DND-41 (cell line): ENCODE results near the gene ARL8A.

ENCODE experiments used
- ATAC-seq: fragments of 200-7000 bp; cut with Tn5 transposase; 3 replicates; pipeline ENCODE4 v1.9.1; 2021; ENCODE audit warnings: low read depth; ENCODE audit not compliant: insufficient read depth
- DNase-seq: peaks from one replicate; pipeline ENCODE4 v3.0.0-alpha.2; 2020
- H2AFZ ChIP-seq: 2 replicates; pipeline ENCODE4 v1.6.0; 2012; ENCODE audit warnings: low read depth, low read length
- H3K27ac ChIP-seq: 2 replicates; pipeline ENCODE4 v1.5.1; 2012; ENCODE audit warnings: low read length, inconsistent platforms
- H3K27me3 ChIP-seq: fragments of 200-600 bp; sonication (generic); 2 replicates; pipeline ENCODE4 v1.6.0; 2012; ENCODE audit warnings: low read length, mild to moderate bottlenecking, inconsistent platforms; ENCODE audit not compliant: insufficient read depth, poor library complexity
- H3K36me3 ChIP-seq: 2 replicates; pipeline ENCODE4 v1.5.1; 2012; ENCODE audit warnings: low read length, inconsistent platforms; ENCODE audit not compliant: insufficient read depth
- H3K4me1 ChIP-seq: 2 replicates; pipeline ENCODE4 v1.5.1; 2012; ENCODE audit warnings: mild to moderate bottlenecking, low read length; ENCODE audit not compliant: insufficient read depth
- H3K4me2 ChIP-seq: 2 replicates; pipeline ENCODE4 v1.6.0; 2012; ENCODE audit warnings: mild to moderate bottlenecking, moderate library complexity, low read length, inconsistent platforms; ENCODE audit not compliant: insufficient read depth
- H3K4me3 ChIP-seq, 2 experiments: fragments of 200-600 bp in 1 of 2; shearing (Covaris generic) in 1 of 2; 2 replicates each; pipeline ENCODE4 v1.5.1; 2012 to 2016; ENCODE audit warnings: inconsistent platforms in 2 of 2, low read length in 2 of 2, mild to moderate bottlenecking in 2 of 2, low read depth in 1 of 2, moderate library complexity in 1 of 2
- H3K79me2 ChIP-seq: 2 replicates; pipeline ENCODE4 v1.6.0; 2012; ENCODE audit warnings: low read length, inconsistent platforms; ENCODE audit not compliant: insufficient read depth
- H3K9ac ChIP-seq: 2 replicates; pipeline ENCODE4 v1.6.0; 2012; ENCODE audit warnings: low read depth, mild to moderate bottlenecking, inconsistent platforms, low read length, moderate library complexity
- H3K9me3 ChIP-seq: 2 replicates; pipeline ENCODE4 v1.5.1; 2012; ENCODE audit warnings: low read length, moderate library complexity, mild to moderate bottlenecking, inconsistent platforms; ENCODE audit not compliant: insufficient read depth, severe bottlenecking
- H4K20me1 ChIP-seq: 2 replicates; pipeline ENCODE4 v1.6.0; 2012; ENCODE audit warnings: low read length; ENCODE audit not compliant: insufficient read depth
- CTCF ChIP-seq: IDR thresholded peaks from 2 replicates; pipeline ENCODE4 v1.5.1; 2012; ENCODE audit warnings: borderline replicate concordance, low read length, moderate library complexity, mild to moderate bottlenecking; ENCODE audit not compliant: poor library complexity, severe bottlenecking; ENCODE audit errors: extremely low read depth
- EZH2 ChIP-seq: IDR thresholded peaks from 3 replicates; pipeline ENCODE4 v1.6.1; 2012; ENCODE audit warnings: borderline replicate concordance, low read depth, mild to moderate bottlenecking, moderate library complexity, low read length, inconsistent platforms; ENCODE audit not compliant: severe bottlenecking

Gene ARL8A

DNA sequence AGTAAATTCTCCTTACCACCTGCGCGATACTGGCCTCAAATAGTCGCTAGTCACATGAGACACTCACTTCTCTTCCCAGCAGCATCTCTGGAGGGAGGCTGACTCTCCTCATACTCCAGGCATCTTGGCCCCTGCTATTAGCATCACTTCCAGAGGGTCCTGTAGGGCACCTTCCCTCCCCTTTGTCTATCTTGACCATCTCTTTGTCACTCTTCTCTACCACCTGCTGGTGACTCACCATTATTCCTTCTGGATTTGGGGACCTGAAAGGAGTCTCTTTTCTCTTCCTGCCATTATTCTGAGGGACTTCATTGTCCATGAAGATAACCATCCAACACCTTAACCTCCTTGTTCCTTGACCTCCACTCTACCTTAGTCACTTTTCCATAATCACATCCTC, 53.5 kb downstream of the ARL8A start:
- H3K27me3 ChIP-seq: peaks cover 19% of the 10 kb centered on the region
- ATAC-seq (no peak), DNase-seq (no peak)
- no peak overlapping the region for H2AFZ ChIP-seq
- TF ChIP-seq EZH2: no peak
- TF ChIP-seq CTCF: no peak
- H3K4me2 ChIP-seq: no peak overlapping the region
- H3K9ac ChIP-seq: no peak overlapping the region
- H3K9me3 ChIP-seq: no peaks in the 10 kb centered on the region
- H3K36me3 ChIP-seq: no peaks in the 10 kb centered on the region
- no peaks in the 10 kb centered on the region for H3K4me1 ChIP-seq
- no peaks in the 10 kb centered on the region; the same call in 1 of the 2 replicates for H4K20me1 ChIP-seq
- H3K27ac ChIP-seq: no peak overlapping the region
- no peak overlapping the region for H3K4me3 ChIP-seq
- no peaks in the 10 kb centered on the region for H3K79me2 ChIP-seq

- Histone ChIP-seq H3K4me3 (no peak overlapping the region), H3K36me3 (no peaks in the 10 kb centered on the region), H2AFZ (no peak overlapping the region), H3K9me3 (no peaks in the 10 kb centered on the region), H3K79me2 (no peaks in the 10 kb centered on the region), H3K4me1 (no peaks in the 10 kb centered on the region), H4K20me1 (no peaks in the 10 kb centered on the region), H3K4me2 (no peak overlapping the region), H3K9ac (no peak overlapping the region), H3K27ac (no peak overlapping the region), H3K27me3 (peaks cover 28% of the 10 kb centered on the region)
- TF ChIP-seq CTCF (no peak), EZH2 (no peak)
- ATAC-seq (no peak), DNase-seq (no peak)
Measured at GRCh38 chr1:202088206-202088605, 56.3 kb downstream of the ARL8A start.

GRCh38 chr1:202086579-202087350, 57.8 kb downstream of the ARL8A start:
- Histone ChIP-seq H3K27ac (no peak overlapping the region), H3K9me3 (no peaks in the 10 kb centered on the region), H3K4me2 (no peak overlapping the region), H4K20me1 (no peaks in the 10 kb centered on the region), H3K4me1 (no peaks in the 10 kb centered on the region), H3K36me3 (no peaks in the 10 kb centered on the region), H3K9ac (no peak overlapping the region), H3K79me2 (no peaks in the 10 kb centered on the region), H3K27me3 (peaks cover 28% of the 10 kb centered on the region), H3K4me3 (no peak overlapping the region), H2AFZ (no peak overlapping the region)
- no peak for ATAC-seq
- no peak for DNase-seq
- TF ChIP-seq CTCF: no peak
- no peak for TF ChIP-seq EZH2
